ENCODE measurements around the gene PARL.
"Not testable (repeated sequence)": the region's sequence is repeated elsewhere in the genome, so short reads cannot be mapped to it uniquely, and the experiment has no call there.

PARL gene

DNA sequence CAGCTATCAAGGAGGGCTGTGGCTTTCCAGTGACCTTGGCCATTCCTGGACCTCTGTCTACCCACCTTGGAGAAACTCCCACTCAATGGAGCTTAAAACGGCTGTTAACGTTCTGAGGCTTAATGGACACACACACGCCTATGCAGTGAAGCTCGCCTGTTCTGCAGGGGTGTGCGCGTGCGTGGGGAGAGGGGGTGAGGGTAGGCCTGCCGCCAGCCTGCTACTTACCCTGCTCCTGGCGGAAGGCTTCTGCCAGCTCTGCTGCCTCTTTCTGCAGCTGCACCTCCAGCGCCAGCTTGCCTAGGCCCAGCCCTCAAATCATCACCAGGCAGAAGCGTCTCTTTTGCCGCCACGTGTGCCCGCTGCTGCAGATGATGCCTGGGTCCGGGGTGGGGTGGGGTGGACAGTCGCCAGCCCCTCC is 23.2 kb upstream of the PARL start:
- DNase-seq = no peak
- in situ Hi-C loops (cut with HindIII; ENCODE audit: low pct_ligation_motif_present, low pct_unique_long_range_greater_than_20kb, low sequenced_read_pairs) = no loop called here

DNA sequence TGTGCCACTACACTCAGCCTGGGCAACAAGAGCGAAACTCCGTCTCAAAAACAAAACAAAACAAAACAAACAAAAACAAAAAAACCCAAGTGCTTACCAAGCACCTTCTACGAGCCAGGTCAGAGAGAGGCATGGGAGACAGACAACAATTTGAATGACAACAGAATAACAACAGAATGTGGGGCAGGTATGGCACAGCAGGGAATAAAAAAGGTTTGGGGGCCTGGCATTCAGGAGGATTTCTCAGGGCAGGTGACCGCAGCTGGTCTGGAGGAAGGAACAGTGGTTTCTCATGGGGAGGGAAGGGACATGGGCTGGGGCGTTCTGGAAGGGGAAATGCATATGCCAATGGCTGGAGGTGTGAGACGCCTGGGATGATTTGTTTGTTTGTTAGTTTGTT is 22.5 kb upstream of the PARL start:
- DNase-seq = no peak
- in situ Hi-C loops (cut with HindIII; ENCODE audit: low pct_ligation_motif_present, low pct_unique_long_range_greater_than_20kb, low sequenced_read_pairs) = no loop called here

DNA sequence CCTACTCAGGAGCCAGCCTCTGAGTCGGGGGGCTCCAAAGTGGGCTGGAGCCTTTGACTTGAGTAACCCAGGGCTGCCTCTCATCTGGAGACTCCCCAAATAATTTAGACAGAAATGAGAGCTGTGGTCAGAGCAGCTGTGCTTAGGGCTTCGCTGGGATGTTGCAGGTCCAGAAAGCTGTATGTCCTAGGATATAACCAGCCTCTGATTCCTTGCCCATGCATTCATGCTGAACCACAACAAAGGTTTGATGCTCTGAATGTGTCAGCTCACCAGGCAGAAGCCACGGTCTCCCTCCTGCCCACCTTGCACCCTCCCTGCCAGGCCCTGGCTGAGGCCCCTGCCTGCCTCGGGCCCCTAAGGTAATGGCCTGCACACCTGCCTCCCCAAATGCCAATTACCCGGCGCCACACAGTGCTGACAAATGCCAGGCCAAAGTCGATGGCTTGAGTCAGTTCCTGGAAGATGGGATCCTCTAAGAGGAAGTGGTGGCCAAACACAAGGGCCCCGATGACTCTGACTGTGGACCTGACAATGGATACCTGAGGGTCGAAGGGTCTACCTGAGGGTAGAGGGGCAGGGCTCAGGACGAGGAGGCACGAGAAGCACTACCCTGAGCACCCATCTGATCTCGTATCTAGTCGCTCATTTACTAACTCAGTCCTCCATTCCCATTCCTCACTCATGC is 21.7 kb upstream of the PARL start:
- DNase-seq = no peak
- in situ Hi-C loops (cut with HindIII; ENCODE audit: low pct_ligation_motif_present, low pct_unique_long_range_greater_than_20kb, low sequenced_read_pairs) = no loop called here

DNA sequence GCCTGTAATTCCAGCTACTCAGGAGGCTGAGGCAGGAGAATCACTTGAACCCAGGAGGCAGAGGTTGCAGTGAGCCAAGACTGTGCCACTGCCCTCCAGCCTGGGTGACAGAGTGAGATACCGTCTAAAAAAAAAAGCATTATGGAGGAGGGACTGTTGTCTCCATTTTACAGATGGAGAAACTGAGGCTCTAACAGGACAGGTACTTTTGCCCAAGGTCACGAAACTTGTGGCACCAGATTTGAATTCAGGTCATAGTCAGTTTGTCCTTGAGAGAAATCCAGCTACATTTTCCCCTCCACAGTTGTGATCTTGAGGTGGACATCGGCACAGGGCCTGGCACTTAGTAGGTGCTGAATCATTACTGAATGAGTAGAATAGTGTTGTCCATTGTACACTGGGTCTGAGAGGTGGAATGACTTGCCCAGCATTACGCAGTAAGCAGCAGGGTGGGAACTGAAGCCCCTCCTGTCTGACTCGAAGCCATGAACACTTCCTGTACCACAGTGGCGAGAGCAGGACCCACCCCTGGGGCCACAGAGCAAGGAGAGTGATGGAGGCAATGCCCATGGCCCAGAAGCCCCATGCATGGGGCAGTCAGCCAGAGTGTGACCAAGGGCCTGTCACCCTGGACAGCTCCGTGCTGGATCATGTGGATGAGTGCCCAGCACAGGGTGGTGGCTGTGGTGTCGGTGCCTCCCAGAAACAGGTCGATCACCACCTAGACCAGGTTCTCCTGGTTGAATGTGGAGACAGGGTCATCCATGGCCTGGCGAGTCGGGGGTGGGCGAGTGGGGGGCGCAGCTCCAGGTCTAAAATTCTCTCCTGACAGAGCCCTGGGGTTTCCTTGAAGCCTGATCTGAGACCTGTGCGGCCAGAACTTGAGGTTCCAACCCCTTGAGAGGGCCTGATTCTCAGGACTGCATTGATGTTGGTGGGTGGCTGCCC is 20.4 kb upstream of the PARL start:
- in situ Hi-C loops (cut with HindIII; ENCODE audit: low pct_ligation_motif_present, low pct_unique_long_range_greater_than_20kb, low sequenced_read_pairs) = no loop called here
- DNase-seq = no peak

DNA sequence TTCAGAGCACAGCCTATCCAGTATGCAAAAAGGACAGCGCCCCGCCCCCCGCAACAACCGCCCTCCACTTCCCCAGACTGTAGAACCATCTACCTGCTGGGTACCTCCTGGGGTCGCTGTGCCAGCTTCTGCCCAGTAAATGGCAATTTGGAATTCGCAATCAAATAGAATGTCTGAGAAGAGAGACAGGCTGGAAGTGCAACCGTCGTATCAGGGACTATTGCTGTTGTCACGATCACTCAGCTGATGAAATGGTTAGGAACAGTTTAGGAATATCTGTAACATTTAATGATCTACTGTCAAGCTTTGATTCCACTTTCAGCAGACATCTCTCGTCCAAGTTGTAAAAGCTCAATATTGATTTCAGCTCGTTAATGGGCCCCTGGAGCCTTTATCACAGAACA is 13.3 kb upstream of the PARL start:
- DNase-seq = no peak
- in situ Hi-C loops (cut with HindIII; ENCODE audit: low pct_ligation_motif_present, low pct_unique_long_range_greater_than_20kb, low sequenced_read_pairs) = no loop called here

DNA sequence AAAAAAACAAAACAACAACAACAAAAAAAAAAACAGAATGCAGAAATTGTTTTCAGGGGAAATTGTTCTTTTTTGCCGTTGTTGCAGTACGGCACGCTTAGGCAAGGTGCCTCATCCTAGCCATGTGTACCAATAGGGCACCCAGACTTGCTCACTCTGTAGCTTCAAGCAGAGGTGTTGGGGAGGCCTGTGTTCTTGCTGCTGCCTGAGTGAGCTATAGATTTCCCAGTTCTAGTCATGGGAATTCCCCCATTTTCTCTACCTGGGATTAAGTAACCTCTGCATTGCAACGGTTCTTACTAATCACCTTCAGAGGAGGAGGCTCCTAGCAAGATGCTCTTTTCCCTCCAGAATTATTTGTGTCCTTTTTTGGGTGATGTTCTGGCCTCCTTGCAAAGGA is 12.9 kb upstream of the PARL start:
- DNase-seq = no peak
- in situ Hi-C loops (cut with HindIII; ENCODE audit: low pct_ligation_motif_present, low pct_unique_long_range_greater_than_20kb, low sequenced_read_pairs) = no loop called here

DNA sequence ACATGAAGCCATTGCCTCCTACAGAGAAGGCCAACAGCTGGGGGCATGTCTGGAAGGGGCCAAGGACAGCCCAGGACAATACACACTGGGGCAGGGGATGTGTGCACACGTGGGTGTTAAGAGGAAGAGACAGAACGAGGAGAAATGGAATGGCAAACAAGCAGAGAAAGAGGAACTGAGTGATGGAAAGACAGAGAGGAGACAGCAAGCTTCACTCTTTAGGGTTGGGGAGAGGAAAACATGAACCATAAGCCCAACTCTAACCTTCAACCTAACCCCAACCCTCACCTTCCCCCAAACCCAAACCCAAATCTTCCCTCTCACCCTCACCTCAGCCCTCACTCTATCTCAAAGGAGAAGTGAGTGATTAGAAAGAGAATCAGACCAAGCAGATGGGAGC is 11.9 kb upstream of the PARL start:
- DNase-seq = no peak
- in situ Hi-C loops (cut with HindIII; ENCODE audit: low pct_ligation_motif_present, low pct_unique_long_range_greater_than_20kb, low sequenced_read_pairs) = no loop called here

DNA sequence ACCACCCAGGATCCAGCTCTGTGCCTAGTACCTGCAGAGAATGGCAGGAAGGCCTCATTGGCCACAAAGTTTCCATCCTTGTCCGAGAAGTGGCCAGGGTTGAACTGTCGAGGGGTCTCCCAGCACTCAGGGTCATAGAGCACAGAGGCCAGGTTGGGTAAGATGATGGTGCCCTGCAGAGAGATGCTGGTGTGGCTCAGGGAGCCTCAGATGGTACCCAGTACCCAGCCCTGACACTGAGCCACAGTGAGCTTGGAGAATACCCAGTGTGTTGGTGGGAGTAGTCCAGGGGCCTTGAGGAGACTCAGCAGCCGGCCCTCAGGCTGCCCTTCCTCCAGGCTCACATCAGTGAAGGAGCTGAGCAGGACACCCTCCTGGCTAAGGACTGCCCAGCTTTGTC is 11.5 kb upstream of the PARL start:
- in situ Hi-C loops (cut with HindIII; ENCODE audit: low pct_ligation_motif_present, low pct_unique_long_range_greater_than_20kb, low sequenced_read_pairs) = no loop called here
- no peak for DNase-seq

DNA sequence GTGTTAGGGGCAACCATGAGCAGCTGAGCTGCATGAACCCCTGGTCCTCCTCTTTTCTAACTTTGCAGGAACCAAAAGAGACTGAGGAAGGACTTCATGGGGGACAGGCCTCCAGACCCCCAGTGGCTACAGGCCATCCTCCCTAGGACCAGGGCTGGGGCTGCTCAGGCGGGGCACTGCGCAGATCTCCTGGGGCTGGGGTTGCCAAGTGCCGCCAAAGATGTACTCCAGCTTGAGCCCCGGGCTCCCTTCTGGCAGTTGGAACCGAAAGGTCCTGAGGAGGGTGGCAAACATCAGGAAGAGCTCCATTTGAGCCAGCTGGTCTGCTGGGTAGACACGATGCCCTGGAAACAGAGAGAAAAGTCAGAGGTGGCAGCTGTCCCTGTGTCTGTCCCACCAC is 11.1 kb upstream of the PARL start:
- in situ Hi-C loops (cut with HindIII; ENCODE audit: low pct_ligation_motif_present, low pct_unique_long_range_greater_than_20kb, low sequenced_read_pairs) = no loop called here
- no peak for DNase-seq

DNA sequence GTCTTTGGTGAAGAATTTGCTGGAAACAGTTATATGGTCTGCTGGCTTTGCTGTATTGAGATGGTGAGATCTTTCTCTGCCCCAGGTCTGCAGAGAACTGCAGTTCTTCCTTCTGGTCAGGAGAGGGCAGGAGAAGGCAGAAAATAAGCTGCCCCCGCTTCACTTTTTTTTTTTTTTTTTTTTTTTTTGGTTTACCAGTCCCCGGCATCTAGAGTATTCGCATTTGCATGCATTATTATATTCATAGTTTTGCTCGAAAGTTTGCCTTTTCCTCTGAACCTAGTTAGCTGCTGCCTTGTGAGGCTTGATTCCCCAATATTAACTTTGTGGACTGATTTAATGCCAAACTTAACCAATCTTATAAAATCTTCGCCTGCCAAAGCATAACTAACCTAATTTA is 10.6 kb upstream of the PARL start:
- DNase-seq = peak; percentile 57
- in situ Hi-C loops (cut with HindIII; ENCODE audit: low pct_ligation_motif_present, low pct_unique_long_range_greater_than_20kb, low sequenced_read_pairs) = no loop called here

DNA sequence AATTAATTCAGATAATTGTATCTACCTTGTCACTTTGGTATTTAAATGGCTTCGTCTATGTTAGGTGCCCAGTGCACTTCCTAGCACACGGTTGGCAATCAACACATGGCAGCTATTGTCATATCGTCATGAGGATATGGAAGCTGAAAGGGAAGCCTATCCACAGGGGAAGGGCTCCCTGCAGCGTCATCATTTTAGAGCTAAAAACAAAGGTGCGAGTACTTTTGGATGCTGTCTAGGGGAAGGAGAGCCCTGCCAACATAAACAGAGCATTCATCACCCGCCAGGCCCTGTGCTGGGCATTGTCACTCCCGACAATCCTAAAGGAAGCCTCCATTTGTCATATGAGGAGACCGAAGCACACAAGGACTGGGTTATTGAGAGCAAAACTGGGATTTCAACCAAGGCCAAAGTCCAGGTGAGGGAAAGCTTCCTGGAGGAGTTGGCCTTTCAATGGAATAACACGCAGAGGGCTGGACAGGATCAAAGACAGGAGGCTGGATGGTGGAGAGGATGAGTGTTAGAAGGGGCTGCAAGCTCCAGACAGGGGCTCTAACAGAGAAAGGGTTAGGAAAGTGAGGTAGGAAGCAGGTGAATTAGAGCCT is 8.0 kb upstream of the PARL start:
- in situ Hi-C loops (cut with HindIII; ENCODE audit: low pct_ligation_motif_present, low pct_unique_long_range_greater_than_20kb, low sequenced_read_pairs) = no loop called here
- DNase-seq = no peak

DNA sequence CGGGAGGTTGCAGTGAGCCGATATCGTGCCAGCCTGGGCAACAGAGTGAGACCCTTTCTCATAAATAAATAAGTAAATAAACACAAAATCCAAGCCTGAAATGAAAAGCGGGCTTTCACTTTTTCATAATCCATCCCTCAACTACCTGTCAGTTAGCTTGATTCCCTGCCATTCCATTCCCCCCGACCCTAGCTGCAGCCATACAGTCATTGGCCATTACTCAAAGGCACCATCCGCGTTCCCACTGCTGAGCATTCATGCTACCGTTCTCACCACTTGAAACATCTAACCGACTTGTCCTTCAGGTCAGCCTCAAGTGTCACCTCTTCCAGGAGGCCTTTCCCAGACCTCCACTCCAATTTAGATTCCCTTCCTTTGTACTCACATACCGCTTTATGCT is 1.1 kb upstream of the PARL start:
- in situ Hi-C loops (cut with HindIII; ENCODE audit: low pct_ligation_motif_present, low pct_unique_long_range_greater_than_20kb, low sequenced_read_pairs) = no loop called here
- DNase-seq = no peak

DNA sequence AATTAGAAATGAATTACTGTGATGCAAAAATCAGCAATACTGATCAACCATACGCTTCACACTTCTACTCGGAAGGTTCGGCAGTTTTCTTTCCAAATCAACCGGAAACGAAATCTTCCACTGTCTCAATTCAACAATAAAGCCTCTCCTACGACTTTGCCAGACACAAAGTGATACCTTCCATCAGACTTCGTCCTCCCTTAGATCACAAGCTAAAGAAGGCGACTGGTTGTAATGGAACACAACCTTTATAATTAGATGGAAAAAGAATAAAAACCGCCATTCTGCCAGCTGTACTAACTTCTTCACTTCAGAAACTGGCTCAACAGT is 618 bp downstream of the PARL start:
- DNase-seq = peak; percentile 6
- in situ Hi-C loops (cut with HindIII; ENCODE audit: low pct_ligation_motif_present, low pct_unique_long_range_greater_than_20kb, low sequenced_read_pairs) = no loop called here

DNA sequence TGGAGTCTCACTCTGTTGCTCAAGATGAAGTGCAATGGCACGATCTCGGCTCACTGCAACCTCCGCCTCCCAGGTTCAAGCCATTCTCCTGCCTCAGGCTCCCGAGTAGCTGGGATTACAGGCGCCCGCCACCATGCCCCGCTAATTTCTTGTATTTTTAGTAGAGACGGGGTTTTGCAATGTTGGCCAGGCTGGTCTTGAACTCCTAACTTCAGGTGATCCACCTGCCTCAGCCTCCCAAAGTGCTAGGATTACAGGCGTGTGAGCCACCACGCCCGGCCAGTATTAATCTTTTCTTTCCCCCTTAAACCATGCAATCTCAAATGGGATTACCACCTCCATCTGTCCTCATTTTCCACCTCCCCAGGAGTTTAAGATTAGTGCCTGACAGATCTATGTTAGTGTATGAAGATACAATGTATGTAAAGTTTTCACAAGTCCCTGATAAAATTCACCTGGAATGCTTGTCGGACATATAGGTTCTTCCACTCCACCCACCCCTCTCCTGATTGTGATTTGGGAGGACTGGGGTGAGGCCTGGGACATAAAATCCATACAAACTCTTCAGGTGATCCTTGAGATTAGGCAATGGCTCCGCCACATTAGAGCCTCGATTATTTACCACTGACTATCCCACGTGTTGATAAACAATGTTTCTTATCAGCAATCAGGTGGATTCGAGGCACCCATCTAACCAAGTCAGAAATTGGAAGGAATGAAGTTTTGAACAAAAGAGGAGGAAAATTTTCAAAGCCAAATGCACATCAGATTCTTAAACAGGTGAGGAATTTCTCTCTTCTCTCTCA is 1.2 kb downstream of the PARL start:
- DNase-seq = no peak
- in situ Hi-C loops (cut with HindIII; ENCODE audit: low pct_ligation_motif_present, low pct_unique_long_range_greater_than_20kb, low sequenced_read_pairs) = no loop called here

DNA sequence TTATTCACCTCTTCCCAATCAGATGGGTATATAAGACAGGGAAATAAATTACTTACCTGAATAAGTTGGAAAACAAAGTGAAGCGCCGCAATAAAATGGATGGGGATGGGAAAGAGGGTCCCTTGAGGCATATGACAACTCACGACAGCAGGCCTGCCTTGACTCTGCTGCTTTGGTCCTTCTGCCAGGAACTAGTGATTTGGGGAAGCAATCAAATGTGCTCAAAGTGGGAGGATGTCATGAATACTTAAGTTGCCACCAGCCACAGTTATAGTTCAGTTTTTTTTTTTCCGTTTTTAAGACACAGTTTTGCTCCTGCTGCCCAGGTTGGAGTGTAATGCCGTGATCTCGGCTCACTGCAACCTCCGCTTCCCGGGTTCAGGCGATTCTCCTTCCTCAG is 4.6 kb downstream of the PARL start:
- no peak for DNase-seq
- in situ Hi-C loops (cut with HindIII; ENCODE audit: low pct_ligation_motif_present, low pct_unique_long_range_greater_than_20kb, low sequenced_read_pairs) = no loop called here

DNA sequence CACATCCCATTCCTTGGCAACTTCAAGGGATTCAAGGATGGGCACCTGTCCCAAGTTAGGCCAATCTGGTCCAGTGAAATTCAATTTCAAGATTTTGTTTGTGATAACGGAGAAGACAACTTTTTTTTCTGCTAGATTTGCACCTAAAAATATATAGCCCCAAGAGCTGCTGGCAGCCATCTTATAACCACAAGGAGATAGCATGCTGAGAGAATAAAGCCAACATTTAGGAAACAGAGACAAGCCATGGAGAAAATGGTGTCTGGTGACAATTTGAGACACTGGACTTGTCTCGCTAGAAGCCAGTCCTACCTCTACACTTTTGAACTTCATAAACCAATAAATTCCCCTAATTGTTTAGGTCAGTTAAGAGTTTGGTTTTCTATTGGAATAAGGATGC is 5.4 kb downstream of the PARL start:
- no peak for DNase-seq
- in situ Hi-C loops (cut with HindIII; ENCODE audit: low pct_ligation_motif_present, low pct_unique_long_range_greater_than_20kb, low sequenced_read_pairs) = no loop called here

DNA sequence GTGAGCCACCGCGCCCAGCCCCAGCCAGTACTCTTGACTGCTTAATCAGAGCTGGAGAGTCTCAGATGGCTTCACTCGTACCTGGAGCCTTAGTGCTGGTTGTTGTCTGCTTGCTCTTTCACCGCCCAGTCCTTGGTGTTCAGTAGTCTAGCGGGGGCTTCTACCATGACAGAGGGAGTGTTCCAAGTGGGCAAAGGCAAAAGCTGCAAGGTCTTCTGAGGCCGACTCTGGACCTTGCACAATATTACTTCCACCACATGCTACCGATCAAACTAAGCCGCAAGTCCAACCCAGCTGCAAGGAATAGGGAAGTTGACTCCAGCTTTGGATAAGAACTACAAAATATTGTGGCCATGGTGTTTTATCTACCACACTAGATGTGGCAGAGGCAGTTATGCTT is 6.6 kb downstream of the PARL start:
- no peak for DNase-seq
- in situ Hi-C loops (cut with HindIII; ENCODE audit: low pct_ligation_motif_present, low pct_unique_long_range_greater_than_20kb, low sequenced_read_pairs) = no loop called here

DNA sequence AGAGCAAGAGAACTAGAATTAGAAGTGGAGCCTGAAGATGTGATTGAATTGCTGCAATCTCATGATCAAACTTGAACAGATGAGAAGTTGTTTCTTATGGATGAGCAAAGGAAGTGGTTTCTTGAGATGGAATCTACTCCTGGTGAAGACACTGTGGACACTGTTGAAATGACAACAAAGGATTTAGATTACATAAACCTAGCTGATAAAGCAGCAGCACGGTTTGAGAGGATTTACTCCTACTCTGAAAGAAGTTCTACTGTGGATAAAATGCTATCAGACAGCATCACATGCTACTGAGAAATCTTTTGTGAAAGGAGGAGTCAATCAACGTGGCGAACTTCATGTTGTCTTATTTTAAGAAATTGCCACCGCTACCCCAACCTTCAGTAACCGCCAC is 7.5 kb downstream of the PARL start:
- in situ Hi-C loops (cut with HindIII; ENCODE audit: low pct_ligation_motif_present, low pct_unique_long_range_greater_than_20kb, low sequenced_read_pairs); DNase-seq: not testable (repeated sequence)

DNA sequence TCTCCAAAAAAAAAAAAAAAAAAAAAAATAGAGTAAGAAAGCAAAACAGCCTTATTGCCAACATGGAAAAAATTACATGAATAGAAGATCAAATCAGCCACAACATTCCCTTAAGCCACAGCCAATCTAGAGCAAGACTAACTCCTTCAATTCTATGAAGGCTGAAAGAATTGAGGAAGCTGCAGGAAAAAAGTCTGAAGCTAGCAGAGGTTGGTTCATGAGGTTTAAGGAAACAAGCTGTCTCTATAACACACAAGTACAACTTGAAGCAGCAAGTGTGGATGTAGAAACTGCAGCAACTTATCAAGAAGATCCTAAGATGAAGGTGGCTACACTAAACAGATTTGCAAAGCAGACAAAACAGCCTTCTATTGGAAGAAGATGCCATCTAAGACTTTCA is 9.3 kb downstream of the PARL start:
- in situ Hi-C loops (cut with HindIII; ENCODE audit: low pct_ligation_motif_present, low pct_unique_long_range_greater_than_20kb, low sequenced_read_pairs) = no loop called here
- DNase-seq = no peak

Data from ACHN (cell line).